GM18505 (cell line): ENCODE data around the gene ACYP2.
"Not testable (repeated sequence)": the region's sequence is repeated elsewhere in the genome, so short reads cannot be mapped to it uniquely, and the experiment has no call there.

ENCODE experiments used
- ATAC-seq: cut with Tn5 transposase; IDR thresholded peaks from one replicate; pipeline ENCODE4 v1.9.1; 2021; ENCODE audit not compliant: unreplicated experiment
- POLR2A ChIP-seq: IDR thresholded peaks from 4 replicates; pipeline ENCODE4 v1.6.1; 2011; ENCODE audit warnings: borderline replicate concordance; ENCODE audit not compliant: insufficient read depth, insufficient read length; ENCODE audit errors: extremely low read depth

ACYP2 gene

DNA sequence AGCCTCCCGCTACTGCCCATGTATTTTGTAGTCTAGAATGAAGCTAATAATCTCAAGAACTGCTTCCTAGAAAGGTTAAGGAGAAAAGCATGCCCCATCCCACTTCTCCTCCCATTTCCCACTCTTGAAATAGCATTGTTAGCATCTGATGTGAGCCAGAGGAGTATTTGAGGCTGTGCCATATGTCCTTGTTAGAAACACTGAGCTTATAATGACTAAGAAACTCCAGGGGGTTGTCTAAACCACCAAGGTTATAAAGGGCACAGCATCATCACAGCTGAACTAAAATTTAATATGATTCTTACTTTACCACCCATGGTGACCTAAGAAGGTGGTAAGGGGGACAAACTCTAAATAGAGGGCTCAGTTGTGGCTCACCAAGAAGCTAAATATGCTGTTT lies 124.0 kb downstream of the ACYP2 start:
- TF ChIP-seq POLR2A, result no peak
- no peak for ATAC-seq

DNA sequence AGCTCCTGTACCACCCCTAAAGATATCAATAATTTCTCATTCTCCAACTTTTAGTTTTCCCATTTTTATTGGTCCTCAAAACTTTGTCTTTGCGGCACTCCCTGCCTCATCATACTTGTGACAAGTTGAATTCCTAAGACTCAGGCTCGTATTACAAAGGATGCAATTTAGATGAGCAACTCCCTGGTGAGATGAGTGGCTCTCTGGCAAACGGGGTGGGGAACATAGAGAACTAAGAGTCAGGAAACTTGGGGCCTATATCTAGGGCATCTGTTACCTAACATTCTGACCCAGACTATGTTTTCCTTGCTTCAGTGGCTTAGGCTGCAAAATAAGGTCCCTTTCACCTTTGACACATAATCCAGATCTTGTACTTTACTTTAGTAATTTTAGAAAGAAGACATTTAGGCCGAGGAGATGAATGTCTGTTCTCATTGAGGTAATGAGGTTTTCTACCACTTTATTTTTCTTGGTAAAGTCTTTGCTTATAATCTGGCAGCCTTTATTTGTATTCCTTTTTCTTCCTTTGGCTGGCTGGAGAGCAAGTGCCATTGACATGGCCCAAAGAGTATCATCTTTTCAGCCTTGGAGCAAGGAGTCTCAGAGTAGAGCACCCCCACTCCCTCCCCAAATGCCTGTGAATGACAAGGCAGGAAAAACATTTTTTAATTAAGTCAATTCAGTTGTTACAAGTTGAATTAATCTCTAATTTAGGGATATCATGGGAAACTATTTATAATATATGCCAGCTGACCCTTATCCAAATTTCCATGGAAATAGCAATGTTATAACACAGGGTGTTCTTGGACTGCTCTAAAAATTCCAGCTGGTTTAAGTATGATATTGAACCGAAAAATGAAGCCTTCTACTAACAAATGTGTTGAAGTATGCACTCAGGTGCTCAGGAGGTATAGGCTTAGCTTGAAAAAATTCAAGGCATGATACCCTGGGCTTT lies 125.4 kb downstream of the ACYP2 start:
- no peak for TF ChIP-seq POLR2A
- no peak for ATAC-seq

DNA sequence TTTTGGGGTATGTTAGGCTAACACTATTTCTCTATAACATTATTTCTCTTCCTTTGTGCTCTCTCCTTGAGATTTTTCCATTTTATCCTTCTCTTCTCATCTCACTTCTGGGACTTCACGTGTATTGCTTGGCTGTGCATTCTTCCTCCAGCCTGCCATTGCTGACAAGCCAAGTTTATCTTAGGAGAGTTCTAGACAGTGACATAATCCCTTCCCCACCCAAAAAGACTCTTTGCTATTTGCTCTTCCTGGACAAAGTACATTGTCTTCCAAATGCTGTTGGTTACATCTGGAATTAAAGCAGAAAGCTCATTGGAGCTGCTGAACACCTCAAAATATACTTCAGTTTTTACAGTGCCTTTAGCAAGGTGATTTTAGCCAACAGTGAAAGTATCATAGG lies 131.7 kb downstream of the ACYP2 start:
- no peak for ATAC-seq
- no peak for TF ChIP-seq POLR2A

DNA sequence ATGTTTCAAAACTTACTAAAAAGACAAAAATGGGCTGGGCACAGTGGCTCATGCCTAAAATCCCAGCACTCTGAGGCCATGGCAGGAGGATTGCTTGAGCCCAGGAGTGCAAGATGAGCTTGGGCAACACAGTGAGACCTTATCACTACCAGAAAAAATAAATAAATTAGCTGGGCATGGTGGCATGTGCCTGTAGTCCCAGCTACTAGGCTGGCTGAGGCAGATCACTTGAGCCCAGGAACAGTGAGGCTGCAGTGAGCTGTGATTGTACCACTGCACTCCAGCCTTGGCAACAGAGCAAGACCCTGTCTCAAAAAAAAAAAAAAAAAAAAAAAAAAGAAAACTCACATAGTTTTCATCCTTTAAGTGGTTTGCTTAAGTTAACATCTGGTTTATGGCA lies 134.2 kb downstream of the ACYP2 start:
- TF ChIP-seq POLR2A, result no peak
- ATAC-seq, result no peak

DNA sequence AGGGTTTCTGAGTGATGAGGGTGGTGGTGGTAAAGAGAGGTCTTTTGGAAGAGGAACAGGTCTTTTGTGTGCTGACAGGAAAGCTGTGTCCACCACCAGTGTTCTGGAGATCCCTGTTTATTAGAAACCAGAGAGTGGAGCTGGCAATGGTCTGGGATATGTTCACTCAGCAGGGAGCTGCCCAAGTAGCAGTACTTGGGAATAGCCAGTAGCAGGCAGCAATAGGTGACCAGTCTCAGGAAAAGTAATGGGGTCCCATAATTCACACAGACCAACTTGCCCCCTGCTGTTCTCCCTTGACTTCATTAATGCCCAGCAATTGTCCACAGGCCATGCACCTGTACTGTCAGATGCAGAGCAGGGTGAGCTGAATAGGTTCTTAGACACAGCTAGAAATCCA lies 138.8 kb downstream of the ACYP2 start:
- no peak for ATAC-seq
- TF ChIP-seq POLR2A, result no peak

DNA sequence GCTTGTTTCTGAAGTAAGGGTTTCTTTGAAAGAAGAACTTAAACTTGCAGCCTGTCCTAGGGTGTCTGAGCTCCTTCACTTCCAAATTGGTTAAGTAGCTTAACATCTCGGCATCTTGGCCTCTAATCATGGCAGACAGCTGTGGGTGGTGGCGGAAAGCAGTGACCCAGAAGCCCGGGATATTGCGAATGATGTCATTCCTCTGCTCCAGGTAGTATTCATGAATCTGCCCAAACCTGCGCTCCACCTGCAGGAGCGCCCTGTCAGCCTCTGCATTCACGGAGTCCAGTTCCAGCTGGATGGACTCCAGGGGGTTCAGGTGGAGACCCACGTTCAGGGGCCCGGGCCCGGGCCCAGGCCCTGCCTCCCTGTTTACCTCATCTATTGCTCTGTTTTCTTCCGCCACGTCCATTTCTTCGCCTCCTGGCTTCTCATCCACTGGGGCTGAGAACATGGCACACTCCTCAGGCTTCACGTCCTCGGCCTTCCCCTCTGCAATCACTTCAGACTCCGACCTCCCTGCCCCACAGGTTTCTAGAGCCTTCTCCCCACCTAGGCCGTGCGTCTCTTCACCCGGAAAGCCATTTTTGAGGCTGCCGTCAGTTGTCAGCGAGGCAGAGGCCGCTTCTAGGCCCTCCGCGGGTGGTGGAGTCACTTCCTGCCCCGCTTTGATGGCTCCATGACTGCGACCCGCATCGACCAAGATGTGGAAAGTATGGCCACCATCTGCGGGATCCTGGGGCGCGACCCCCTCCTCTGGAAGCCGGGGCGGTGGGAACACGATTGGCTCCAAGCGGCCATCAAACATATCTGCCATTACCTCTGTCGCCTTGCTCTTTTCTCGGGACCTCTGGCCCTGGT lies 140.0 kb downstream of the ACYP2 start:
- TF ChIP-seq POLR2A, result no peak
- ATAC-seq, result no peak

DNA sequence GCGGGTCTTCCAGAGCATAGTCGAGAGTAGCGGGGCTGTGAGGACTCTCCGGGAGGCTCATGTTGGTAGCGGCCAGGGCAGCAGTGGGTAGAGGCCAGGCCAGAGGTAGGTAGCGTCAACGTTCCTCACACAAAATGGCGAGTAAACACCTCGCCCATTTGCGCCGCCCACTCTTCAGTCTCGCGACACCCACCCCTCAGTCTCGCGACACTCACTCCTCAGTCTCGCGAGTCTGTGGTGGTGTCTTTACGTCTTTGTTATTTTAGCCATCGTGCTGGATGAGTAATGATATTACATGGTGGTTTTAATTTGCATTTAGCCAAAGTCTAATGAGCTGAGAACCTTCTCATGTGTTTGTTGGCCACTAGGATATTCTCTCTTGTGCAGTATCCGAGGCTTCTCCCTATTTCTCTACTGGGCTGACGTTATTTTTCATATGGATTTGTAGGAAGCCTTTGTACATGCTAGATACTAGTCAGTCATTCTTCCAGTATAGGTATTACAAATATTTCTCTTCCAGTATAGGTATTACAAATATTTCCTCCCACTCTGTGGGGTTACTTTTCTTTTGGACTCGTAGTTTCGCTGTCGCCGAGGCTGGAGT lies 140.8 kb downstream of the ACYP2 start, which contains the start of gene TSPYL6:
TSS of gene TSPYL6 (minus strand) at position 139 of the 604 bp plus-strand sequence. CDS start at position 61, 78 bp downstream.
- ATAC-seq, result no peak
- no peak for TF ChIP-seq POLR2A

DNA sequence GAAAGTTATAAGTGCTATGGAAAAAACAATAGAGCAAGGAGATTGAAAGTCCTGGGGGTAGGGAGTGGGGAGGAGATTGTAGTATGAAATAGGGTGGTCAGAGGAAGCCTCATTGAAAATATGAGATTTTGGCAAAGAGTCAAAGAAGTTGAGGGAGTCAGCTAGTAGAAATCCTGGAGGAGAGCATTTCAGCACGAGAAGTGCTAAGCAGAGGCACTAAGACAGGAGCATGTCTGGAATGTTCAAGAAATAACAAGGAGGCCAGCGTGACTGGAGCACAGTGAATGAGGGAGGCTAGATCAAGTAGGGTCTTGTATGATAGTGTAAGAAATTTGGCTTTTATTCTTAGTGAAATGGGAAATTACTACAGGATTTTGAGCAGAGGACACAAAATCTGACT lies 142.8 kb downstream of the ACYP2 start:
- TF ChIP-seq POLR2A, result no peak
- ATAC-seq, result no peak

DNA sequence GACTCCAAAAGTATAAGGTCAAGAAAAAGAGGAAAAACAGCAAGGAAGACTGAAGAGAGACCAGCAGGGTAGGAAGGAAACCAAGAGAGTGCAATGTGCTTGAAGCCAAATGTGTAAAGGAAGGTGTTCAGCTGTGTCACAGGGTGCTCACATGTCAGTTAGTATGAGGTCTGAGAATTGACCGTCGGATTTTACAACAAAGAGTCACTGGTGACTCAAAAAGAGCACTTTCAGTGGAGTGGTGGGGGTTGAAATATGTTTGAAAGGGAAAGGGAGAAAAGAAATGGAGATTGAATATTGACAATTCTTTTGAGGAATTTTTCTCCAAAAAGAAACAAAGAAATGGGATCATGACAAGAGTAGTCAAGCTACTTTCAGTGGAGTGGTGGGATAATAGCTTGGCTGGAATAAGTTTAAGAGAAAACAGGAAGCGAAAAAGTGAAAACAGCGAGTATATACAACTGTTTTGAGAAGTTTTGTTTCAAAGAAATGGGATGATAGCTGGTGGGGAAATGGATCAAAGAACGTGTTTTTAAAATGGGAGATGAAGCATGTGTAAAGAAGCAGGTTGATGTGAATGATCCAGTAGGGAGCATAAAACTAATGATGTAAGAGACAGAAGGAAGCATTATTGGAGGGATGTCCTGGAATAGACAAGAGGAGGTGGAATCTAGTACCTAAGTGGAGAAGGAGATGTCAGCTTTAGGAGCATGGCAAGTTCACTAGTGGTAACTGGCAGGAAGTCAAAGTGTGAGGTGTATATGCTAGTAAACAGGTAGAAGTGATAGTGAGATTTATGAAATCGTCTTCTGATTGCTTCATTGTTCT lies 144.2 kb downstream of the ACYP2 start:
- no peak for TF ChIP-seq POLR2A

DNA sequence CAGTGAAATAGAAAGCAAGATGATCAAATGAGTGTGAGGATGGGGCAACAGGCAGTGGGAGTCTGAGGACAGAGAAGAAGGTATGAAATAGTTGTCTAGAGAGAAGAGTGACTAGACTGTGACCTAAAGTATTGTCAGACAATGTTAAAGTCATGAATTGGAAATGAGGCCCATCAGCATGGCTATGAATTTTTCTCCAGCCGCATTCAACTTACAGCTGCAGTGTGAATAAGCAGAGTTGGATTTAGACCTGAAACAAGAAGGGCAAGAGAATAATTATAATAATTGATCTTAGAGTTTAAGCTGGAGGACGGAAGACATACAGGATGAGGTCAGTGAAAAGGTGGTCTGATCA lies 144.8 kb downstream of the ACYP2 start:
- ATAC-seq, result no peak
- TF ChIP-seq POLR2A, result no peak

More for the DNA sequence above, 144.2 kb downstream of the ACYP2 start:
- peak; percentile 83 for ATAC-seq

DNA sequence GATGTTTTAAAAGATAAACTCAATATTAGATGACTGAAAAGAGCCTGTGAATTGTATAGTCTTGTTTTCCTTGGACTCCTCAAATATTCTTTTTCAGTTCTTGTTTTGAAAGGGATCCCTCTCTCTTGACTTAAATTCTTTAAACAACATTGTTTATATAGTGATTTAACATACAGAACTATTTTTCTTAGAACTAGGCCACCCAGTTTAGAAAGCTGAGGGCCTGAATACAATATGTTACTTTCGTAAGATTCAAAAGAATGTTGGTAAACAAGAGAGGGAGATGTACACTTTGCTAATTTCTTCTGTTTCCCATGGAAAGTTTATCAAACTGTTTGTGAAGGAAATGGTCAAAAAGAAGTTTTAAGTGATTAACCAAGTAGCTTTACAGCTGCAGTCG lies 146.1 kb downstream of the ACYP2 start:
- TF ChIP-seq POLR2A, result no peak

DNA sequence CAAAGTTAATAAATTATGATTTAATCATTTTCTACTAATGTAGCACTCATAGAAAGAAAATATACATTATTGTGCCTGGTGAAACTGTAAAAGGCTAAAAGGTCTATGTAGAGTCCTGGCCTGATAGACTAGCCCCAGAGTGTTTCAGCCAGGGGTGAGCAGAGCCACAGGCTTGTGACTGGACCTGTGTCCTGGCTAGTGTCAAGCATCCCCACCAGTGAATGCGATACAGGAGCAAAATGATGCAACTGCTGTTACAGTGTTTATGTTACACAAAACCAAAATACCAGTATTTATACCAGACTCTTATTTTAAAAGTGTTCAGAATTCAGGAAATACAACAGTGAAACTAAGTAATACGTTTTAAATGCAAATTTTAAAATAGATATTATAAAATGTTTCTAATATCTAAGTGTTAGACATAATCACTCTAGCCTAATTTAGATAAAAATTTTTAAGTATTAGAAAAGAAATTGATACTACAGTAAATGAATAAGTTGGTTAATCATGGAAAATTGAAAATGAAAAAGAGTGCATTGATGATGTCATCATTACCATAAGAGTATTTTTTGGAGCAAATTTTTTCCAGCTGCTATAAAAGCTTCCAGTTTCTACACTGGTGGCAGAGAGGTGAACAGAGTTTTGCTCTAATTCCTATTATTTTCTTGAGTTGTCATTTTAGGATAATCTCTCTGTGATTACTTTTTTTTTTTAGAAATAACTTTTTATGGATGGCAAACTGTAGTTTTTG lies 146.8 kb downstream of the ACYP2 start:
- TF ChIP-seq POLR2A, result no peak
- ATAC-seq, result no peak

More for the DNA sequence above, 146.1 kb downstream of the ACYP2 start:
- no peak for ATAC-seq

DNA sequence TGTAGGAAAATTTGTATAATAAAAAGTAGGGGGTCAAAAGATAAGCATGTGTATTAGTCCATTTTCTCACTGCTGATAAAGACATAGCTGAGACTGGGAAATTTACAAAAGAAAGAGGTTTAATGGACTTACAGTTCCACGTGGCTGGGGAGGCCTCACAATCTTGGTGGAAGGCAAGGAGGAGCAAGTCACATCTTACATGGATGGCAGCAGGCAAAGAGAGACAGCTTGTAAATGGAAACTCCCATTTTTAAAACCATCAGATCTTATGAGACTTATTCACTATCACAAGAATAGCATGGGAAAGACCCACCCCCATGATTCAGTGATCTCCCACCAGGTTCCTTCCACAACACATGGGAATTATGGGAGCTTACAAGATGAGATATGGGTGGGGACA lies 149.7 kb downstream of the ACYP2 start:
- ATAC-seq, result not testable (repeated sequence)
